GM12878 (cell line): ENCODE results near the gene PLOD2. TPM values are rescaled to one million over a fixed set of nuclear protein-coding genes. Genes with fewer than 3 reads are reported as not detected.

Experiments
- ATAC-seq: fragments of 200-7000 bp; cut with Tn5 transposase; 3 replicates; pipeline ENCODE4 v1.9.1; 2020; ENCODE audit warnings: mild to moderate bottlenecking, moderate library complexity
- BruUV-seq: library from RNA; stranded (reverse); fragments of 400-500 nt; replicated peaks from 2 replicates; lab custom pipeline; 2021; lab: Mats Ljungman, UMichigan
- CTCF ChIA-PET: fragments of 300-600 bp; sonication (Branson Sonifier 250); formaldehyde crosslinking; extraction: SDS; loops from one replicate; lab custom pipeline; 2021; ENCODE audit warnings: inconsistent platforms; lab: Yijun Ruan, JAX
- POLR2A ChIA-PET: fragments of 350-600 bp; formaldehyde crosslinking; extraction: SDS; loops from one replicate; lab custom pipeline; 2021; ENCODE audit warnings: inconsistent platforms; lab: Charles Lee
- RAD21 ChIA-PET: fragments of 300-600 bp; sonication (Branson Sonifier 250); formaldehyde crosslinking; loops from one replicate; lab custom pipeline; 2023; ENCODE audit warnings: antibody characterized with exemption; ENCODE audit not compliant: unreplicated experiment; lab: Charles Lee
- SMC1A ChIA-PET: fragments of 300-600 bp; sonication (Branson Sonifier 250); formaldehyde crosslinking; loops from one replicate; lab custom pipeline; 2023; ENCODE audit not compliant: unreplicated experiment, uncharacterized antibody; lab: Charles Lee
- DNase-seq: peaks from one replicate; pipeline ENCODE4 v3.0.0-alpha.2; 2011; ENCODE audit warnings: low read depth, low spot score
- FAIRE-seq: peaks from 3 replicates; lab custom pipeline; 2011; peaks lifted over from hg19 to GRCh38; lab: Jason Lieb, UNC
- H2AFZ ChIP-seq: 2 replicates; pipeline ENCODE4 v1.6.0; 2011; ENCODE audit warnings: low read depth, low read length, control low read depth; ENCODE audit not compliant: control insufficient read depth
- H3K27ac ChIP-seq: 2 replicates; pipeline ENCODE4 v1.5.1; 2011; ENCODE audit warnings: control low read depth; ENCODE audit not compliant: control insufficient read depth, insufficient read depth
- H3K27me3 ChIP-seq, 2 experiments: replicated peaks in 1 of 2; 2 replicates each; pipeline versions ENCODE4 v1.6.0 to v1.6.1; 2011; ENCODE audit warnings: low read length in 1 of 2; ENCODE audit not compliant: control insufficient read depth in 2 of 2, insufficient read depth in 2 of 2
- H3K36me3 ChIP-seq, 2 experiments: 2 replicates each; pipeline ENCODE4 v1.5.1; 2011; ENCODE audit warnings: low read length in 1 of 2; ENCODE audit not compliant: control insufficient read depth in 2 of 2, insufficient read depth in 2 of 2
- H3K4me1 ChIP-seq: 2 replicates; pipeline ENCODE4 v1.6.1; 2011; ENCODE audit warnings: mild to moderate bottlenecking, low read length, moderate library complexity, mixed read lengths; ENCODE audit not compliant: control insufficient read depth, insufficient read depth
- H3K4me2 ChIP-seq: 2 replicates; pipeline ENCODE4 v1.6.0; 2011; ENCODE audit warnings: control low read depth; ENCODE audit not compliant: control insufficient read depth, insufficient read depth
- H3K4me3 ChIP-seq: fragments of 200-600 bp; sonication (generic); 2 replicates; pipeline ENCODE4 v1.5.1; 2016
- H3K79me2 ChIP-seq: 2 replicates; pipeline ENCODE4 v1.6.0; 2011; ENCODE audit warnings: low read length; ENCODE audit not compliant: control insufficient read depth, insufficient read depth
- H3K9ac ChIP-seq: 2 replicates; pipeline ENCODE4 v1.8.0; 2011; ENCODE audit warnings: low read length, control low read depth, mixed read lengths; ENCODE audit not compliant: control insufficient read depth, insufficient read depth
- H3K9me3 ChIP-seq: replicated peaks from 3 replicates; pipeline ENCODE4 v1.5.1; 2011; ENCODE audit warnings: mild to moderate bottlenecking, low read length; ENCODE audit not compliant: control insufficient read depth, insufficient read depth
- H4K20me1 ChIP-seq: 2 replicates; pipeline ENCODE4 v1.6.0; 2011; ENCODE audit not compliant: control insufficient read depth, insufficient read depth
- CHD2 ChIP-seq: IDR thresholded peaks from 2 replicates; pipeline ENCODE4 v1.6.1; 2011; ENCODE audit warnings: low read depth, low read length, improper control_type of control experiment, borderline replicate concordance
- DPF2 ChIP-seq: fragments of 450-650 bp; IDR thresholded peaks from 2 replicates; pipeline ENCODE4 v1.6.1; 2017; ENCODE audit warnings: mild to moderate bottlenecking
- ETV6 ChIP-seq, 2 experiments: fragments of 450-650 bp in 1 of 2; IDR thresholded peaks in 1 of 2; conservative IDR thresholded peaks in 1 of 2; 2 replicates each; pipeline ENCODE4 v1.6.1; 2014; ENCODE audit warnings: antibody characterized with exemption in 1 of 2, borderline replicate concordance in 1 of 2, low read depth in 1 of 2, mild to moderate bottlenecking in 1 of 2, moderate library complexity in 1 of 2
- IRF4 ChIP-seq: IDR thresholded peaks from 2 replicates; pipeline ENCODE4 v1.6.1; 2011; ENCODE audit warnings: low read depth, low read length
- RAD21 ChIP-seq: IDR thresholded peaks from 2 replicates; pipeline ENCODE4 v1.6.1; 2011; ENCODE audit warnings: mild to moderate bottlenecking, low read depth, low read length, moderate library complexity; ENCODE audit not compliant: insufficient read depth
- RFX5 ChIP-seq: IDR thresholded peaks from 2 replicates; pipeline ENCODE4 v1.6.1; 2011; ENCODE audit warnings: low read depth, low read length, improper control_type of control experiment
- SIN3A ChIP-seq: IDR thresholded peaks from 2 replicates; pipeline ENCODE4 v1.6.1; 2012; ENCODE audit warnings: low read depth, low read length, improper control_type of control experiment
- SP1 ChIP-seq: IDR thresholded peaks from one replicate; pipeline ENCODE4 v1.6.1; 2011; ENCODE audit warnings: low read depth, low read length
- STAT3 ChIP-seq: IDR thresholded peaks from 2 replicates; pipeline ENCODE4 v1.6.1; 2011; ENCODE audit warnings: low read depth, low read length, improper control_type of control experiment
- TAF1 ChIP-seq: IDR thresholded peaks from 2 replicates; pipeline ENCODE4 v1.6.1; 2011; ENCODE audit warnings: mild to moderate bottlenecking, low read depth, low read length, borderline replicate concordance
- ZNF207 ChIP-seq: fragments of 450-650 bp; IDR thresholded peaks from 2 replicates; pipeline ENCODE4 v1.6.1; 2014; ENCODE audit warnings: antibody characterized with exemption, mild to moderate bottlenecking, borderline replicate concordance
- WGBS: methylation state at CpG from one replicate; pipeline ENCODE4 v1.1.6; 2016; ENCODE audit warnings: low lambda C conversion rate; ENCODE audit not compliant: insufficient replicate concordance, insufficient coverage; ENCODE audit errors: missing lambda C conversion rate; 5-methylcytosine and 5-hydroxymethylcytosine counted together
- in situ Hi-C: fragments of 300-500 bp; cut with MboI; formaldehyde crosslinking; loops from 9 replicates; pipeline ENCODE4 v1.14.3; 2018; ENCODE audit warnings: mixed read lengths
- intact Hi-C: fragments of 100-400 bp; cut with micrococcal nuclease; formaldehyde crosslinking; loops from one replicate; pipeline ENCODE4 v1.14.2; 2022; ENCODE audit not compliant: unreplicated experiment
- polyA plus RNA-seq, 11 experiments: library from polyadenylated mRNA; depleted of rRNA in 4 of 11; unstranded in 6 of 11; stranded (reverse) in 5 of 11; fragments of >200 nt; fragmentation: Nextera tagmentation in 4 of 11; fragmentation: Illumina TruSeq in 1 of 11; extraction: Ambion mirVana in 4 of 11; extraction: Trizol in 1 of 11; gene quantifications; 1 replicate in 1 of 11; 2 replicates in 10 of 11; pipeline versions ENCODE4 v1.2.1 to v1.2.3, GENCODE V29; 2011 to 2016; ENCODE audit warnings: inconsistent platforms in 2 of 11, missing spikeins in 2 of 11, low read depth in 1 of 11
- total RNA-seq, 4 experiments: library from RNA; depleted of rRNA in 3 of 4; stranded (reverse); fragments of >200 nt in 3 of 4; fragmentation: Illumina TruSeq in 1 of 4; extraction: Trizol in 1 of 4; gene quantifications; 2 replicates each; pipeline versions ENCODE4 v1.2.1 to v1.2.3, GENCODE V29; 2013 to 2021
- TF ChIP-seq, protein P1 (sequence below): fragments of 450-650 bp; IDR thresholded peaks from 2 replicates; pipeline ENCODE4 v1.6.1; 2016; ENCODE audit warnings: mild to moderate bottlenecking
- TF ChIP-seq, protein P2 (sequence below): fragments of 450-650 bp; IDR thresholded peaks from 2 replicates; pipeline ENCODE4 v1.6.1; 2017; ENCODE audit warnings: borderline replicate concordance
- TF ChIP-seq, protein P3 (sequence below): IDR thresholded peaks from 2 replicates; pipeline ENCODE4 v1.6.1; 2011; ENCODE audit warnings: mild to moderate bottlenecking, low read depth, low read length, moderate library complexity; ENCODE audit not compliant: insufficient replicate concordance

Gene PLOD2
- total and polyA plus RNA-seq, 10 of the 15 experiments (the other 5 are each of a cell fraction or from before 2014, with no cell fraction given), result 0.03 to 0.56 (median 0.33) TPM; not detected in 4

DNA sequence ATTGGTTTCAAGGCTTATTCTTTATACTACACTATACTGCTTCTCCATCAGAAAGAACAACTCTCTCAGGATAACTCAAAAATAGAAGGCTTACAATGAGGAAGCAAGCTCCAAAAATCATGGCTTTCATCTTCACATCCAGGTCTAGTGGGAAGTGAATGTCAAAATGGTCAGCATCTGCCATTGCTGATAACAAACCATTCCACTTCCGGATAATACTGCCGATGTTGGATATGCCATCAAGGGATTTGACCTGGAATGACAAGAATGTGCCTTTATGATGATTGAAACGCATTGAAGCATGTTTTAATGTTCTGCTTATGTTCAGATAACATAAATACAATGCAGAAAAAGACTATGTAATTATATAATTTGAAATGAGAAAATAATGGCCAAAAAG is 34.0 kb upstream of the PLOD2 start:
- Histone ChIP-seq H3K9ac (no peak overlapping the region), H3K79me2 (no peaks in the 10 kb centered on the region), H3K4me2 (no peak overlapping the region), H3K9me3 (no peaks in the 10 kb centered on the region), H3K36me3 (no peaks in the 10 kb centered on the region), H4K20me1 (no peaks in the 10 kb centered on the region), H3K4me1 (no peaks in the 10 kb centered on the region), H3K27ac (no peak overlapping the region), H2AFZ (no peak overlapping the region), H3K27me3 (no peaks in the 10 kb centered on the region), H3K4me3 (no peak overlapping the region)
- 67% methylated on average over 3 of the region's 3 CpGs for WGBS
- RAD21 ChIA-PET, result no interaction called here
- in situ Hi-C loops (loop anchor here (25.0 kb wide), 1 partner anchor 408 kb away; no protein-coding TSS in a partner anchor), intact Hi-C loops (no loop called here)
- ATAC-seq (no peak), DNase-seq (no peak), FAIRE-seq (no peak)
- BruUV-seq, result no TSS peak
- SMC1A ChIA-PET, result no interaction called here
- CTCF ChIA-PET, result interaction anchor here (1.0 kb wide), 1 partner anchor 381 kb away, joined by 3 read pairs; no protein-coding TSS in a partner anchor
- POLR2A ChIA-PET, result no interaction called here
- TF ChIP-seq RAD21 (no peak), SIN3A (no peak), TAF1 (no peak)
- TF ChIP-seq, protein P1, sequence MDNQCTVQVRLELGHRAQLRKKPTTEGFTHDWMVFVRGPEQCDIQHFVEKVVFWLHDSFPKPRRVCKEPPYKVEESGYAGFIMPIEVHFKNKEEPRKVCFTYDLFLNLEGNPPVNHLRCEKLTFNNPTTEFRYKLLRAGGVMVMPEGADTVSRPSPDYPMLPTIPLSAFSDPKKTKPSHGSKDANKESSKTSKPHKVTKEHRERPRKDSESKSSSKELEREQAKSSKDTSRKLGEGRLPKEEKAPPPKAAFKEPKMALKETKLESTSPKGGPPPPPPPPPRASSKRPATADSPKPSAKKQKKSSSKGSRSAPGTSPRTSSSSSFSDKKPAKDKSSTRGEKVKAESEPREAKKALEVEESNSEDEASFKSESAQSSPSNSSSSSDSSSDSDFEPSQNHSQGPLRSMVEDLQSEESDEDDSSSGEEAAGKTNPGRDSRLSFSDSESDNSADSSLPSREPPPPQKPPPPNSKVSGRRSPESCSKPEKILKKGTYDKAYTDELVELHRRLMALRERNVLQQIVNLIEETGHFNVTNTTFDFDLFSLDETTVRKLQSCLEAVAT, result no peak

DNA sequence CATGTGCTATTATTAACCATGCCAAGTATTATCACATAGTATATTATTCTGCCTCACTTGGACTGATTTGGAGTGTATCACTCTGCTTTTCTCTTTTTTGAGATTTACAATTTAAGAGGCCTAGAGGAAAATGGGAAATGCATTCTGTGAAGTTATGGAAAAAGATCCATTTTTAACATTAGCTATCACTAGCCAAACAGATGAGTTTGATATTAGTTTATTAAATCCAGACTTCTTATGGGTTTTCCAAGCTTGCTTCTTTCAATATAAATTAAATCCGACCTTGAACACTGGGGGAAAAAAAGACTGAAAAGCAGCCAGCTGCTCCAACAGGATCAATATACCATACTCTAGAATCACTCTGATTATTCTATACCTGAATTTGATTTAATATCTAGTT is 30.1 kb upstream of the PLOD2 start:
- Histone ChIP-seq H3K79me2 (no peaks in the 10 kb centered on the region), H4K20me1 (no peaks in the 10 kb centered on the region), H3K36me3 (no peaks in the 10 kb centered on the region), H3K27ac (no peak overlapping the region), H3K9me3 (no peaks in the 10 kb centered on the region), H3K4me2 (no peak overlapping the region), H3K4me1 (no peaks in the 10 kb centered on the region), H3K27me3 (no peaks in the 10 kb centered on the region), H3K9ac (no peak overlapping the region), H3K4me3 (no peak overlapping the region), H2AFZ (no peak overlapping the region)
- intact Hi-C loops (no loop called here), in situ Hi-C loops (loop anchor here (25.0 kb wide), 1 partner anchor 404 kb away; no protein-coding TSS in a partner anchor)
- SMC1A ChIA-PET, result interaction anchor here (1.0 to 2.4 kb wide), 5 partner anchors 10 to 387 kb away, joined by 4 to 14 read pairs (median 4); no protein-coding TSS in a partner anchor
- no peak for DNase-seq
- no peak for FAIRE-seq
- no peak for ATAC-seq
- RAD21 ChIA-PET, result interaction anchor here (1.4 to 3.6 kb wide), 3 partner anchors 125 to 386 kb away, joined by 6 to 26 read pairs (median 21); no protein-coding TSS in a partner anchor
- POLR2A ChIA-PET, result no interaction called here
- CTCF ChIA-PET, result interaction anchor here (0.8 to 5.1 kb wide), 10 partner anchors 13 to 401 kb away, joined by 3 to 63 read pairs (median 11); no protein-coding TSS in a partner anchor
- BruUV-seq, result no TSS peak
- 5% methylated on average over 1 of the region's 1 CpG for WGBS
- TF ChIP-seq IRF4, result no peak
- TF ChIP-seq DPF2, result no peak
- TF ChIP-seq, protein P2, sequence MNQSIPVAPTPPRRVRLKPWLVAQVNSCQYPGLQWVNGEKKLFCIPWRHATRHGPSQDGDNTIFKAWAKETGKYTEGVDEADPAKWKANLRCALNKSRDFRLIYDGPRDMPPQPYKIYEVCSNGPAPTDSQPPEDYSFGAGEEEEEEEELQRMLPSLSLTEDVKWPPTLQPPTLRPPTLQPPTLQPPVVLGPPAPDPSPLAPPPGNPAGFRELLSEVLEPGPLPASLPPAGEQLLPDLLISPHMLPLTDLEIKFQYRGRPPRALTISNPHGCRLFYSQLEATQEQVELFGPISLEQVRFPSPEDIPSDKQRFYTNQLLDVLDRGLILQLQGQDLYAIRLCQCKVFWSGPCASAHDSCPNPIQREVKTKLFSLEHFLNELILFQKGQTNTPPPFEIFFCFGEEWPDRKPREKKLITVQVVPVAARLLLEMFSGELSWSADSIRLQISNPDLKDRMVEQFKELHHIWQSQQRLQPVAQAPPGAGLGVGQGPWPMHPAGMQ, result no peak
- no peak for TF ChIP-seq ETV6 (conservative IDR thresholded peaks at IDR 0.05 in 1 of 2, IDR thresholded peaks at IDR 0.05 in 1 of 2; ENCODE audit: borderline replicate concordance in 1 of 2, low read depth in 1 of 2)
- no peak for TF ChIP-seq STAT3
- no peak for TF ChIP-seq RFX5
- TF ChIP-seq, protein P3, sequence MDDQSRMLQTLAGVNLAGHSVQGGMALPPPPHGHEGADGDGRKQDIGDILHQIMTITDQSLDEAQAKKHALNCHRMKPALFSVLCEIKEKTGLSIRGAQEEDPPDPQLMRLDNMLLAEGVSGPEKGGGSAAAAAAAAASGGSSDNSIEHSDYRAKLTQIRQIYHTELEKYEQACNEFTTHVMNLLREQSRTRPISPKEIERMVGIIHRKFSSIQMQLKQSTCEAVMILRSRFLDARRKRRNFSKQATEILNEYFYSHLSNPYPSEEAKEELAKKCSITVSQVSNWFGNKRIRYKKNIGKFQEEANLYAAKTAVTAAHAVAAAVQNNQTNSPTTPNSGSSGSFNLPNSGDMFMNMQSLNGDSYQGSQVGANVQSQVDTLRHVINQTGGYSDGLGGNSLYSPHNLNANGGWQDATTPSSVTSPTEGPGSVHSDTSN, result no peak
- TF ChIP-seq SP1, result no peak
- no peak for TF ChIP-seq ZNF207
- no peak for TF ChIP-seq CHD2
